GM21529 (cell line): ENCODE data around the gene MRPS18A.

ENCODE experiments used
- ATAC-seq: cut with Tn5 transposase; IDR thresholded peaks from one replicate; pipeline ENCODE4 v1.9.1; 2021; ENCODE audit not compliant: unreplicated experiment

MRPS18A gene

GRCh38 chr6:43687437-43688347, at the start of gene MRPS18A:
TSS of gene MRPS18A (minus strand) at chr6:43687791. CDS start at chr6:43687779, 12 bp downstream.
- peak; percentile 92 for ATAC-seq

- ATAC-seq: no peak
Observed at GRCh38 chr6:43736844-43737243, 49.3 kb upstream of the MRPS18A start.

GRCh38 chr6:43736211-43736786, 48.7 kb upstream of the MRPS18A start:
- ATAC-seq: no peak

- ATAC-seq: no peak
Observed at GRCh38 chr6:43735642-43736199, 48.1 kb upstream of the MRPS18A start.

GRCh38 chr6:43734294-43734665, 46.7 kb upstream of the MRPS18A start:
- no peak for ATAC-seq

- ATAC-seq: no peak
Observed at GRCh38 chr6:43733471-43734293, 46.1 kb upstream of the MRPS18A start.

- no peak for ATAC-seq
Observed at GRCh38 chr6:43730634-43731033, 43.0 kb upstream of the MRPS18A start.

GRCh38 chr6:43729537-43729936, 41.9 kb upstream of the MRPS18A start:
- ATAC-seq: no peak

GRCh38 chr6:43728586-43728985, 41.0 kb upstream of the MRPS18A start:
- no peak for ATAC-seq

GRCh38 chr6:43727634-43728033, 40.0 kb upstream of the MRPS18A start:
- no peak for ATAC-seq

- no peak for ATAC-seq
Observed at GRCh38 chr6:43725643-43726580, 38.3 kb upstream of the MRPS18A start.

GRCh38 chr6:43724914-43725642, 37.5 kb upstream of the MRPS18A start:
- peak; percentile 76 for ATAC-seq

GRCh38 chr6:43724354-43724753, 36.8 kb upstream of the MRPS18A start:
- ATAC-seq: no peak

- ATAC-seq: peak; percentile 69
Observed at GRCh38 chr6:43723737-43724295, 36.2 kb upstream of the MRPS18A start.

- ATAC-seq: no peak
Observed at GRCh38 chr6:43722920-43723545, 35.4 kb upstream of the MRPS18A start.

- no peak for ATAC-seq
Observed at GRCh38 chr6:43720999-43721398, 33.4 kb upstream of the MRPS18A start.

GRCh38 chr6:43719511-43719910, 31.9 kb upstream of the MRPS18A start:
- ATAC-seq: no peak

- ATAC-seq: no peak
Observed at GRCh38 chr6:43718387-43719105, 31.0 kb upstream of the MRPS18A start.
